ENCODE measurements around the gene GPATCH4. TPM values are rescaled to one million over a fixed set of nuclear protein-coding genes. Genes with fewer than 3 reads are reported as not detected.

GPATCH4 gene
- polyA plus RNA-seq, 1 experiment = 23.1 TPM

DNA sequence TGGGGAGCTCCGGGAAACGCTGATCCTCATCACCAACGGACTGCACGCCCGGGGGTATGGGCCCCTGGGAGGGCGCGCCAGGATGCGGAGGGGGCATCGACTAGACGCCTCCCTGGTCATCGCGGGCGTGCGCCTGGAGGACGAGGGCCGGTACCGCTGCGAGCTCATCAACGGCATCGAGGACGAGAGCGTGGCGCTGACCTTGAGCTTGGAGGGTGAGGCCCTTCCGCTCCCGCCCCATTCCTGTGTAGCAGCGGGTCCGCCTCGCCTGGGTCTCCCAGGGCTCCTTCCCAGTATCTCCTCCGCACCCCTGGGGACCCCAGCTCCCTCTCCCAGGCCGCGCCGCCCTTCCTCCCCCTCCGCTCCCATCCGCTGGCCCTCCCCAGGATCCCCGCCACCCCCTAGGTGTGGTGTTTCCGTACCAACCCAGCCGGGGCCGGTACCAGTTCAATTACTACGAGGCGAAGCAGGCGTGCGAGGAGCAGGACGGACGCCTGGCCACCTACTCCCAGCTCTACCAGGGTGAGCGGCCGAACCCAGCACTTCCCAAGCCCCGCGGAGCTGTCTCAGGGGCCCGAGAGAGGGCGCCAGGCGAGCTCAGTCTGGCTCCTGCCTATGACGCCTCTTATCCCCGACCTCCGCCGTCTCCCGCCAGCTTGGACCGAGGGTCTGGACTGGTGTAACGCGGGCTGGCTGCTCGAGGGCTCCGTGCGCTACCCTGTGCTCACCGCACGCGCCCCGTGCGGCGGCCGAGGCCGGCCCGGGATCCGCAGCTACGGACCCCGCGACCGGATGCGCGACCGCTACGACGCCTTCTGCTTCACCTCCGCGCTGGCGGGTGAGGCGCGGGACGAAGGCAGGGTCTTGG lies 22.9 kb upstream of the GPATCH4 start:
- Histone ChIP-seq H3K4me3 (ENCODE audit: low read depth, low read length) (peak overlapping the region; percentile 35; the same call in 1 of the 2 replicates), H3K27me3 (ENCODE audit: control insufficient read depth, insufficient read depth, low read length) (peaks cover 54% of the 10 kb centered on the region), H3K27ac (ENCODE audit: low read depth, low read length) (no peak overlapping the region), H3K9me3 (ENCODE audit: control insufficient read depth, insufficient read depth, low read length) (no peaks in the 10 kb centered on the region; the same call in 1 of the 2 replicates)
- ChIA-PET POLR2A (interaction anchor here (0.5 to 1.0 kb wide), 2 partner anchors 16 to 35 kb away, joined by 3 to 4 read pairs; no protein-coding TSS in a partner anchor), CTCF (interaction anchor here (0.6 to 6.5 kb wide), 14 partner anchors 9 to 238 kb away, joined by 3 to 175 read pairs (median 4); partner anchors contain the start of genes CRABP2 and NES)
- no peak for DNase-seq (ENCODE audit: low read depth, low spot score)
- TF ChIP-seq, protein P1, sequence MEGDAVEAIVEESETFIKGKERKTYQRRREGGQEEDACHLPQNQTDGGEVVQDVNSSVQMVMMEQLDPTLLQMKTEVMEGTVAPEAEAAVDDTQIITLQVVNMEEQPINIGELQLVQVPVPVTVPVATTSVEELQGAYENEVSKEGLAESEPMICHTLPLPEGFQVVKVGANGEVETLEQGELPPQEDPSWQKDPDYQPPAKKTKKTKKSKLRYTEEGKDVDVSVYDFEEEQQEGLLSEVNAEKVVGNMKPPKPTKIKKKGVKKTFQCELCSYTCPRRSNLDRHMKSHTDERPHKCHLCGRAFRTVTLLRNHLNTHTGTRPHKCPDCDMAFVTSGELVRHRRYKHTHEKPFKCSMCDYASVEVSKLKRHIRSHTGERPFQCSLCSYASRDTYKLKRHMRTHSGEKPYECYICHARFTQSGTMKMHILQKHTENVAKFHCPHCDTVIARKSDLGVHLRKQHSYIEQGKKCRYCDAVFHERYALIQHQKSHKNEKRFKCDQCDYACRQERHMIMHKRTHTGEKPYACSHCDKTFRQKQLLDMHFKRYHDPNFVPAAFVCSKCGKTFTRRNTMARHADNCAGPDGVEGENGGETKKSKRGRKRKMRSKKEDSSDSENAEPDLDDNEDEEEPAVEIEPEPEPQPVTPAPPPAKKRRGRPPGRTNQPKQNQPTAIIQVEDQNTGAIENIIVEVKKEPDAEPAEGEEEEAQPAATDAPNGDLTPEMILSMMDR (IDR thresholded peaks at IDR 0.05; ENCODE audit: low read depth, low read length) = peak; percentile 40; the same call in 1 of the 2 replicates

DNA sequence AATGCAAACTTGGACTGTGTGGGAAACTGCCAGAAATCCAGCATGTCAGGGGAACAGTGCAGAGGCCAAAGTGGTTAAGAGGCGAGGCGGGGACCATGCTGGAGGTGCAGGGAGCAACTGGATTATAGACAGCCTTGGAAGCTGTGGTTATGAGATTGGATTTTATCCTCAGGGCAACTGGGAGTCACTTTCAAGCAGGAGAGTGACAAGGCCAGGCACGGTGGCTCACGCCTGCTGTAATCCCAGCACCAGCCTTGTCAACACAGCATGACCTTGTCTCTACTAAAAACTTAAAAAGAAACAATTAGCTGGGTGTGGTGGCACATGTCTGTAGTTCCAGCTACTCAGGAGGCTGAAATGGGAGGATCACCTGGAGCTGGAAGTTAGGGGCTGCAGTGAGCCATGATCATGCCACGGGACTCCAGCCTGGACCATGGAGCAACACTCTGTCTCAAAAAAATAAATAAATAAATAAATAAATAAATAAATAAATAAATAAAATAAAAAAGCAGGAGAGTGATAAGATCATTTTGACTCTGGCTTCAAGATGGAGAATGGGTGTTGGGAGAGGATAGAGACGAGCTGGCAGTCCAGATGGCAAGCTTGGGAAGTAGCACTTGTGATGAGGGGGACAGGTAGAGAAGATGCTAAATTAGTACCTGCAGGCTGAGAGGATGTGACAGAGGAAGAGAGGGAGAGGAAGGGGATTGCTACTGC lies 21.5 kb upstream of the GPATCH4 start:
- peaks cover 59% of the 10 kb centered on the region for H3K27me3 ChIP-seq (ENCODE audit: control insufficient read depth, insufficient read depth, low read length)
- CTCF ChIA-PET = interaction anchor here (1.2 to 6.5 kb wide), 5 partner anchors 15 to 237 kb away, joined by 3 to 175 read pairs (median 9); partner anchors contain the start of gene NES

DNA sequence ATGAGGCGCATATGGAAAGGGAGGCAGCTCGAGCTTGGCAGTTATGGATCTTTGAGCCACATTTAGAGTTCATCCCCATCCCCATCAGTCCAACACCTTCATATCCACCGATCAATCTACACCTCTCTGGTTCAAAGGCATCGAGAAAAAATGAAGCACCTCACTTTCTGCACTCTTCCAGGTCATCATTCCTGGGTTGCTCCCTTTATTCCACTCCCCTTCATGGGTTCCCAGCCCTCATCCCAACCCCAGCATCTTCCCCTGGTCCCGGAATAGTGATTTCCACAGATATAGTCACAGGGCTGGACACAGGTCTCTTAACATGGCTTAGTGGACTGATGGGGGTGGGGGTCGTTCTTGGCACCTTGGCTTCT lies 18.3 kb upstream of the GPATCH4 start:
- H3K27me3 ChIP-seq (ENCODE audit: control insufficient read depth, insufficient read depth, low read length) = peaks cover 55% of the 10 kb centered on the region
- H3K27ac ChIP-seq (ENCODE audit: low read depth, low read length) = no peak overlapping the region

More for the DNA sequence above, 21.5 kb upstream of the GPATCH4 start:
- POLR2A ChIA-PET = no interaction called here
- H3K27ac ChIP-seq (ENCODE audit: low read depth, low read length) = no peak overlapping the region
- H3K9me3 ChIP-seq (ENCODE audit: control insufficient read depth, insufficient read depth, low read length) = no peaks in the 10 kb centered on the region; the same call in 1 of the 2 replicates
- no peak for DNase-seq (ENCODE audit: low read depth, low spot score)
- TF ChIP-seq, protein P1 (IDR thresholded peaks at IDR 0.05; ENCODE audit: low read depth, low read length) = no peak
- H3K4me3 ChIP-seq (ENCODE audit: low read depth, low read length) = no peak overlapping the region

DNA sequence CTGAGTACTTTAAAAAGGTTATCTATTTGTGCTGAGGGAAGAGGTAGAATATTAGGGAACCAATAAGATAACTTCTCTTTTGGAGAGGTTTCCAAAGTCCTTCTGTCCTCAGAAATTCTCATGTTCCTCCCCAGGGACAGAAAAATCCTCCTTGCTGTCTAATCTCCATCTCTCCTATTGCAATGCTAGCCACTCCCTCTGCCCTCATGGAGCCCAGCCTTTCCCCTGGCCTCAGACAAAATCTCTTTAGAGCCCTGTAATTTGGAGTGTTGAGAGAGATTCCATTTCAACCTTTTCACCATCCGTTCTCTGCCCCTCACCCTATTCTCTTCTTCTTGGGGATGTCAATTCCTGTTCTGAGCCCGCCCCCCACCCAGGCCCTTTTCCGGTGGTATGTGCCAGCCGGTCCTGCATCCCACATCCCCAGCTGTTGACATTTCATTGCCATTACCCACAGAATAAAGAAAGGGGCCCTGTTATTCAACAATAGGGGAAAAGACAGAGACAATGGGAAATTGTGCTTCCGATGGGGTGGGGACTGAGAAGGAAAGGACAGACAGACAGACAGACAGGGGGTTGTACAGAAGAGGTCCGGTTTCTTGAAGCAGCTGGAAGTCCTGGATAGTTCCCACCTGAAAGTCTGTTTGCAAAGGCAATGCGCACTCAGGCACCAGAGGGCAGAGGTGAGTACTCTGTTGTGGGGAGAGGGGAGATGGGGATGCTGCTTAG lies 17.7 kb upstream of the GPATCH4 start, which contains the start of gene HAPLN2:
TSS of gene HAPLN2 (plus strand) at position 563 of the 729 bp plus-strand sequence. CDS start 4,076 bp downstream, outside the sequence.
- CTCF ChIA-PET = interaction anchor here (0.6 to 4.1 kb wide), 9 partner anchors 11 to 233 kb away, joined by 3 to 22 read pairs (median 3); no protein-coding TSS in a partner anchor

More for the DNA sequence above, 18.3 kb upstream of the GPATCH4 start:
- ChIA-PET POLR2A (no interaction called here), CTCF (interaction anchor here (0.8 to 4.1 kb wide), 6 partner anchors 10 to 234 kb away, joined by 3 to 22 read pairs (median 3); no protein-coding TSS in a partner anchor)
- Histone ChIP-seq H3K4me3 (ENCODE audit: low read depth, low read length) (no peak overlapping the region), H3K9me3 (ENCODE audit: control insufficient read depth, insufficient read depth, low read length) (no peaks in the 10 kb centered on the region; the same call in 1 of the 2 replicates)
- TF ChIP-seq, protein P1 (IDR thresholded peaks at IDR 0.05; ENCODE audit: low read depth, low read length) = no peak
- no peak for DNase-seq (ENCODE audit: low read depth, low spot score)

More for the DNA sequence above, 17.7 kb upstream of the GPATCH4 start, which contains the start of gene HAPLN2:
- no peak within 1 kb of the TSS for H3K27ac ChIP-seq (ENCODE audit: low read depth, low read length)
- H3K27me3 ChIP-seq (ENCODE audit: control insufficient read depth, insufficient read depth, low read length) = peaks cover 55% of the 10 kb centered on the region
- TF ChIP-seq, protein P1 (IDR thresholded peaks at IDR 0.05; ENCODE audit: low read depth, low read length) = peak; percentile 46
- DNase-seq (ENCODE audit: low read depth, low spot score) = no peak
- H3K9me3 ChIP-seq (ENCODE audit: control insufficient read depth, insufficient read depth, low read length) = no peaks in the 10 kb centered on the region; the same call in 1 of the 2 replicates
- H3K4me3 ChIP-seq (ENCODE audit: low read depth, low read length) = no peak within 1 kb of the TSS
- POLR2A ChIA-PET = no interaction called here
